Endothelial cell of umbilical vein (primary cell): ENCODE results near the gene FRRS1. TPM values are rescaled to one million over a fixed set of nuclear protein-coding genes. Genes with fewer than 3 reads are reported as not detected.

Experiments used
- BruUV-seq: library from RNA; stranded (reverse); fragments of 400-500 nt; replicated peaks from 2 replicates; lab custom pipeline; 2021; lab: Mats Ljungman, UMichigan
- CTCF ChIA-PET: fragments of 300-600, 350-600 bp; sonication (Branson Sonifier 250); formaldehyde crosslinking; loops from one replicate; lab custom pipeline; 2021; ENCODE audit warnings: antibody characterized with exemption, inconsistent platforms; lab: Charles Lee
- POLR2A ChIA-PET: fragments of 300-600, 350-600 bp; sonication (Branson Sonifier 250); formaldehyde crosslinking; loops from one replicate; lab custom pipeline; 2021; ENCODE audit warnings: antibody characterized with exemption, inconsistent platforms; lab: Charles Lee
- DNase-seq: peaks from one replicate; pipeline ENCODE4 v3.0.0-alpha.2; 2011; ENCODE audit warnings: low read depth, low spot score
- FAIRE-seq: peaks from 2 replicates; lab custom pipeline; 2011; peaks lifted over from hg19 to GRCh38; lab: Jason Lieb, UNC
- H2AFZ ChIP-seq: 2 replicates; pipeline ENCODE4 v1.6.0; 2012; ENCODE audit warnings: low read depth, low read length, control low read depth, inconsistent platforms
- H3K27ac ChIP-seq: 2 replicates; pipeline ENCODE4 v1.5.1; 2011; ENCODE audit warnings: low read depth, mild to moderate bottlenecking, control low read depth, low read length, moderate library complexity; ENCODE audit not compliant: insufficient read depth
- H3K27me3 ChIP-seq, 2 experiments: 2 replicates each; pipeline versions ENCODE4 v1.6.0 to v1.6.1; 2011; ENCODE audit warnings: low read length in 2 of 2, mixed read lengths in 1 of 2; ENCODE audit not compliant: control insufficient read depth in 2 of 2, insufficient read depth in 2 of 2
- H3K36me3 ChIP-seq, 2 experiments: 2 replicates in 1 of 2; 3 replicates in 1 of 2; pipeline ENCODE4 v1.5.1; 2011; ENCODE audit warnings: low read length in 2 of 2, mild to moderate bottlenecking in 1 of 2, moderate library complexity in 1 of 2; ENCODE audit not compliant: control insufficient read depth in 2 of 2, insufficient read depth in 2 of 2; ENCODE audit errors: extremely low read depth in 1 of 2
- H3K4me1 ChIP-seq: 3 replicates; pipeline ENCODE4 v1.5.1; 2011; ENCODE audit warnings: mild to moderate bottlenecking, low read length; ENCODE audit not compliant: control insufficient read depth, insufficient read depth; ENCODE audit errors: extremely low read depth
- H3K4me2 ChIP-seq: 2 replicates; pipeline ENCODE4 v1.6.1; 2011; ENCODE audit warnings: low read length, control low read depth, mixed read lengths; ENCODE audit not compliant: insufficient read depth
- H3K4me3 ChIP-seq, 3 experiments: fragments of 200-600 bp in 1 of 3; sonication (generic), shearing (Covaris generic) in 1 of 3; replicated peaks in 1 of 3; 2 replicates each; pipeline ENCODE4 v1.5.1; 2011 to 2016; ENCODE audit warnings: control low read depth in 3 of 3, low read length in 3 of 3, mild to moderate bottlenecking in 2 of 3, inconsistent platforms in 1 of 3, low read depth in 1 of 3, moderate library complexity in 1 of 3; ENCODE audit not compliant: insufficient read depth in 1 of 3
- H3K79me2 ChIP-seq: 2 replicates; pipeline ENCODE4 v1.6.0; 2012; ENCODE audit warnings: low read length, inconsistent platforms; ENCODE audit not compliant: control insufficient read depth, insufficient read depth
- H3K9ac ChIP-seq: replicated peaks from 2 replicates; pipeline ENCODE3; 2011; ENCODE audit warnings: low read length, control low read depth; ENCODE audit not compliant: insufficient read depth; ENCODE audit errors: extremely low read depth
- H3K9me1 ChIP-seq: replicated peaks from 3 replicates; pipeline ENCODE4 v1.6.0; 2011; ENCODE audit warnings: mild to moderate bottlenecking, low read length; ENCODE audit not compliant: control insufficient read depth, insufficient read depth; ENCODE audit errors: extremely low read depth
- H3K9me3 ChIP-seq: replicated peaks from 2 replicates; pipeline ENCODE4 v1.5.1; 2012; ENCODE audit warnings: low read length, inconsistent platforms; ENCODE audit not compliant: control insufficient read depth, insufficient read depth
- H4K20me1 ChIP-seq: replicated peaks from 2 replicates; pipeline ENCODE3; 2011; ENCODE audit warnings: mild to moderate bottlenecking, low read length; ENCODE audit not compliant: control insufficient read depth, insufficient read depth; ENCODE audit errors: extremely low read depth
- CTCF ChIP-seq, 2 donors: IDR thresholded peaks; 1 replicate in 1 of 2; 2 replicates in 1 of 2; pipeline ENCODE4 v1.5.1; 2011; ENCODE audit warnings: low read length in 2 of 2, mild to moderate bottlenecking in 2 of 2, moderate library complexity in 2 of 2, control low read depth in 1 of 2, inconsistent platforms in 1 of 2, low read depth in 1 of 2; ENCODE audit not compliant: insufficient read depth in 1 of 2; ENCODE audit errors: extremely low read depth in 1 of 2
- EZH2 ChIP-seq: IDR thresholded peaks from 2 replicates; pipeline ENCODE4 v1.6.1; 2012; ENCODE audit warnings: borderline replicate concordance, low read depth, mild to moderate bottlenecking, moderate library complexity, low read length, inconsistent platforms; ENCODE audit not compliant: severe bottlenecking
- FOS ChIP-seq: IDR thresholded peaks from 2 replicates; pipeline ENCODE4 v1.6.1; 2011; ENCODE audit warnings: mild to moderate bottlenecking, low read length, moderate library complexity, borderline replicate concordance; ENCODE audit not compliant: insufficient read depth
- GATA2 ChIP-seq: IDR thresholded peaks from 2 replicates; pipeline ENCODE4 v1.7.0; 2011; ENCODE audit warnings: low read depth, mild to moderate bottlenecking, moderate library complexity, mixed read lengths, low read length; ENCODE audit not compliant: insufficient read length, insufficient read depth
- JUN ChIP-seq: IDR thresholded peaks from 2 replicates; pipeline ENCODE4 v1.6.1; 2011; ENCODE audit warnings: borderline replicate concordance, low read depth; ENCODE audit not compliant: insufficient read length, insufficient read depth
- MAX ChIP-seq: IDR thresholded peaks from 2 replicates; pipeline ENCODE4 v1.6.1; 2011; ENCODE audit not compliant: insufficient read depth, insufficient read length
- MYC ChIP-seq: IDR thresholded peaks from one replicate; pipeline ENCODE4 v1.6.1; 2011; ENCODE audit warnings: mild to moderate bottlenecking, low read depth, low read length
- POLR2A ChIP-seq: IDR thresholded peaks from 2 replicates; pipeline ENCODE4 v1.6.1; 2012; ENCODE audit warnings: low read depth, mild to moderate bottlenecking, control low read depth, low read length
- POLR2AphosphoS5 ChIP-seq: IDR thresholded peaks from 2 replicates; pipeline ENCODE4 v1.6.1; 2012; ENCODE audit warnings: low read depth, mild to moderate bottlenecking, control low read depth, low read length, moderate library complexity; ENCODE audit not compliant: insufficient read depth
- dilution Hi-C: fragments of 300-500 bp; cut with MboI; formaldehyde crosslinking; loops from one replicate; pipeline ENCODE4 v1.15.0; 2019; ENCODE audit warnings: low sequenced_read_pairs; ENCODE audit not compliant: extremely low pct_ligation_motif_present
- intact Hi-C: fragments of 100-400 bp; cut with micrococcal nuclease; formaldehyde crosslinking; loops from one replicate; pipeline ENCODE4 v1.10.0; 2022
- polyA plus RNA-seq, 4 experiments: library from polyadenylated mRNA; depleted of rRNA in 3 of 4; stranded (reverse) in 3 of 4; unstranded in 1 of 4; fragments of >200 nt; gene quantifications; 2 replicates each; pipeline versions ENCODE4 v1.2.1 to v1.2.3, GENCODE V29; 2011 to 2012; ENCODE audit warnings: missing spikeins in 1 of 4
- total RNA-seq: library from RNA; stranded (reverse); gene quantifications from 2 replicates; pipeline ENCODE4 v1.2.3, GENCODE V29; 2021

The FRRS1 gene
- total and polyA plus RNA-seq, 2 donors (not counting 3 experiments of a cell fraction or from before 2014, with no cell fraction given): 1.1 to 3.1 TPM

DNA sequence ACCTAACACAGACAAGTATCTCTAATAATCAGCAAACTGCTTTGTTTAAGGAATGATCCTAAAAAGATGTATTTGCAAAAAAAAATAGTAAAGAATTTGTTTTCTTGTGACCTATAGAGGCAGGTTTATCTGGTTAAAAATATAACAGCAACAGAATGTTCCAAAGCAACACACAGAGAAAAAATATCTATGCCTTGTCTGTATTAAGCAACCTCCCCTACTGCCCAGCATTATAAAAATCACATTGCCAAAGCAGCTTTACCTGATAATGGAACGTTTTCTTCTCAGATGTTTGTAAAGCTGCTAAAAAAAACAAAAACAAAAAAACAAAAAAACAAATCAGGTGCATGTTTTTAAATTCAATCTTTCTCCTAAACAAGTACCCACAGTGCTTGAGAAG, 95.9 kb downstream of the FRRS1 start:
- Histone ChIP-seq H3K9ac (no peak overlapping the region), H3K4me3 (no peak overlapping the region), H3K9me3 (no peaks in the 10 kb centered on the region), H3K27me3 (no peaks in the 10 kb centered on the region), H2AFZ (no peak overlapping the region), H3K9me1 (no peaks in the 10 kb centered on the region), H3K4me1 (peaks cover 24% of the 10 kb centered on the region), H3K27ac (no peak overlapping the region), H3K79me2 (peaks cover 16% of the 10 kb centered on the region), H3K4me2 (no peak overlapping the region), H3K36me3 (peaks cover 33 to 46% of the 10 kb centered on the region in 2 experiments), H4K20me1 (no peaks in the 10 kb centered on the region)
- dilution Hi-C loops (no loop called here), intact Hi-C loops (no loop called here)
- no TSS peak for BruUV-seq
- CTCF ChIA-PET: interaction anchor here (0.9 to 1.3 kb wide), 2 partner anchors 14 to 21 kb away, joined by 3 to 4 read pairs; no protein-coding TSS in a partner anchor
- no peak for TF ChIP-seq CTCF (IDR thresholded peaks at IDR 0.05; ENCODE audit: extremely low read depth in 1 of 2, insufficient read depth in 1 of 2, low read depth in 1 of 2, low read length in 2 of 2)
- no peak for TF ChIP-seq POLR2AphosphoS5
- no peak for TF ChIP-seq MYC
- TF ChIP-seq MAX: no peak
- TF ChIP-seq GATA2: no peak
- TF ChIP-seq JUN: no peak
- TF ChIP-seq EZH2: no peak
- TF ChIP-seq FOS: no peak
- no peak for TF ChIP-seq POLR2A
- DNase-seq: no peak
- FAIRE-seq: no peak
- POLR2A ChIA-PET: no interaction called here
